ENCODE results near the gene DLGAP4. TPM values are rescaled to one million over a fixed set of nuclear protein-coding genes. Genes with fewer than 3 reads are reported as not detected.

The DLGAP4 gene
- total RNA-seq, 1 experiment from 2014 or later, result 40.3 TPM

DNA sequence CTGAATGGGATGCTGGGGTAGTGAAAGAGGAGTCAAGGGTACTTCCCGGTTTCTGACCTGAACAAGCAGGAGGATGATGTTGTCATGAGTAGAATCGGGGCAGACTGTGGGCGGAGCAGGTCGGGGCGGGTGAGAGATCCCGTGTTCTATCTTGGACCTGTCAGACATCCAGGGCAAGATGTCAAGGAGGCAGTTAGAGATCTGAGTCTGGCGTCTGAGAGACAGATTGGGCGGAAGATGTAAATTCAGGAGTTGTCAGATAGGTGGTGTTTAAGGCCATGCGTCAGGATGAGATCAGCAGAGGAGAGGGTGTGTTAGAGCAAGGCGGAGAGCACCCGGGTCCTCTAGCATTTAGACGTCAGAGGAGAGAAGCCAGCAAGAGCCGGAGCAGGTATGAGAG, 115.5 kb downstream of the DLGAP4 start:
- Histone ChIP-seq H3K27me3 (ENCODE audit: insufficient read depth, low read length) (no peaks in the 10 kb centered on the region), H3K9me3 (ENCODE audit: control insufficient read depth in 1 of 2, insufficient read depth in 1 of 2, low read depth in 1 of 2, low read length in 2 of 2) (no peaks in the 10 kb centered on the region), H3K4me3 (replicated peaks in 1 of 2; ENCODE audit: low read depth in 1 of 2, low read length in 2 of 2) (no peak overlapping the region), H3K79me2 (ENCODE audit: insufficient read depth, low read length) (no peaks in the 10 kb centered on the region), H3K9me2 (ENCODE audit: insufficient read depth) (no peaks in the 10 kb centered on the region), H3K9ac (ENCODE audit: low read length) (no peak overlapping the region), H3K4me2 (ENCODE audit: low read length) (no peak overlapping the region), H3K27ac (ENCODE audit: low read depth, low read length) (no peak overlapping the region), H3K4me1 (ENCODE audit: control insufficient read depth in 1 of 2, insufficient read depth in 2 of 2, low read length in 2 of 2) (no peaks in the 10 kb centered on the region), H4K20me1 (ENCODE audit: insufficient read depth) (no peaks in the 10 kb centered on the region), H2AFZ (ENCODE audit: low read depth, low read length, poor library complexity, severe bottlenecking) (no peak overlapping the region), H3K36me3 (ENCODE audit: control insufficient read depth in 1 of 2, insufficient read depth in 2 of 2, low read length in 2 of 2) (no peaks in the 10 kb centered on the region)
- BruUV-seq (replicated peaks), result no TSS peak
- ChIA-PET CTCF (no interaction called here), RAD21 (ENCODE audit: low non-redundant PET in 1 of 2, low total read pairs in 2 of 2, uncharacterized antibody in 2 of 2, unreplicated experiment in 2 of 2) (no interaction called here), POLR2A (no interaction called here)
- intact Hi-C loops (cut with micrococcal nuclease), result no loop called here
- TF ChIP-seq CEBPB (IDR thresholded peaks at IDR 0.05; ENCODE audit: low read depth), result no peak
- TF ChIP-seq ZFX (IDR thresholded peaks at IDR 0.05), result no peak
- no peak for TF ChIP-seq EZH2 (IDR thresholded peaks at IDR 0.05)
- no peak for TF ChIP-seq TCF7L2 (IDR thresholded peaks at IDR 0.05; ENCODE audit: borderline replicate concordance, extremely low read depth, insufficient read depth, insufficient read length)
- TF ChIP-seq EZH2phosphoT487 (IDR thresholded peaks at IDR 0.05; ENCODE audit: borderline replicate concordance), result no peak
- no peak for TF ChIP-seq ZNF274 (IDR thresholded peaks at IDR 0.05; ENCODE audit: low read depth, low read length)
- TF ChIP-seq ELF1 (IDR thresholded peaks at IDR 0.05; ENCODE audit: borderline replicate concordance, low read depth), result no peak
- TF ChIP-seq POLR2A (IDR thresholded peaks at IDR 0.05; ENCODE audit: borderline replicate concordance, extremely low read depth, insufficient read depth, insufficient read length), result no peak
- no peak for TF ChIP-seq RAD21 (IDR thresholded peaks at IDR 0.05; ENCODE audit: low read depth)
- no peak for TF ChIP-seq MAX (IDR thresholded peaks at IDR 0.05)
- ATAC-seq (no peak), DNase-seq (ENCODE audit: low read depth, low spot score) (no peak)

DNA sequence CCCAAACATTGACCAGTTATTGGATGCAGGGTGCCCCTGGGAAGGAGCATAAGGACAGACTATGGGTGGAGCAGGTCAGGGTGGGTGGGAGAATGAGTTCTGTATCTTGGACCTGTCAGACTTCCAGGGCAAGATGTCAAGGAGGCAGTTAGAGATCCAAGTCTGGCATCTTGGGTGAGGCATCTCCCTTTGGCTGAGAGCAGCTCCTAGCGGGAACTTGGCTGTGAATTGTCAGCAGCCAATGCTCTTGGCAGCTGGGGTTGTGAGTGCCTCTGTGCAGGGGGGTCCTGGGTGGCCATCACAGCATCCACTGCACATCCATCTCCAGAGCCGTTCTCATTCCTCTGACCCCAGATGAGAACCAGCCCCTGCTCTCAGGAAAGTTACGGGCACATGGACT, 118.2 kb downstream of the DLGAP4 start:
- no peak overlapping the region for H3K9ac ChIP-seq (ENCODE audit: low read length)
- ChIA-PET RAD21 (ENCODE audit: low non-redundant PET in 1 of 2, low total read pairs in 2 of 2, uncharacterized antibody in 2 of 2, unreplicated experiment in 2 of 2) (interaction anchor here in 1 of 2 experiments (0.7 kb wide), 1 partner anchor 265 kb away, joined by 3 read pairs; no protein-coding TSS in a partner anchor), POLR2A (no interaction called here), CTCF (no interaction called here)
- no peaks in the 10 kb centered on the region for H3K79me2 ChIP-seq (ENCODE audit: insufficient read depth, low read length)
- no peak overlapping the region for H2AFZ ChIP-seq (ENCODE audit: low read depth, low read length, poor library complexity, severe bottlenecking)
- no peak for ATAC-seq
- H3K27ac ChIP-seq (ENCODE audit: low read depth, low read length), result no peak overlapping the region
- no peak for TF ChIP-seq TCF7L2 (IDR thresholded peaks at IDR 0.05; ENCODE audit: borderline replicate concordance, extremely low read depth, insufficient read depth, insufficient read length)
- TF ChIP-seq ATF3 (IDR thresholded peaks at IDR 0.05), result no peak
- no peak for TF ChIP-seq EGR1 (IDR thresholded peaks at IDR 0.05; ENCODE audit: low read depth)
- TF ChIP-seq JUND (IDR thresholded peaks at IDR 0.05), result no peak
- TF ChIP-seq POLR2AphosphoS5 (IDR thresholded peaks at IDR 0.05; ENCODE audit: low read depth, low read length), result no peak
- no peak for TF ChIP-seq EZH2phosphoT487 (IDR thresholded peaks at IDR 0.05; ENCODE audit: borderline replicate concordance)
- TF ChIP-seq, protein P1, sequence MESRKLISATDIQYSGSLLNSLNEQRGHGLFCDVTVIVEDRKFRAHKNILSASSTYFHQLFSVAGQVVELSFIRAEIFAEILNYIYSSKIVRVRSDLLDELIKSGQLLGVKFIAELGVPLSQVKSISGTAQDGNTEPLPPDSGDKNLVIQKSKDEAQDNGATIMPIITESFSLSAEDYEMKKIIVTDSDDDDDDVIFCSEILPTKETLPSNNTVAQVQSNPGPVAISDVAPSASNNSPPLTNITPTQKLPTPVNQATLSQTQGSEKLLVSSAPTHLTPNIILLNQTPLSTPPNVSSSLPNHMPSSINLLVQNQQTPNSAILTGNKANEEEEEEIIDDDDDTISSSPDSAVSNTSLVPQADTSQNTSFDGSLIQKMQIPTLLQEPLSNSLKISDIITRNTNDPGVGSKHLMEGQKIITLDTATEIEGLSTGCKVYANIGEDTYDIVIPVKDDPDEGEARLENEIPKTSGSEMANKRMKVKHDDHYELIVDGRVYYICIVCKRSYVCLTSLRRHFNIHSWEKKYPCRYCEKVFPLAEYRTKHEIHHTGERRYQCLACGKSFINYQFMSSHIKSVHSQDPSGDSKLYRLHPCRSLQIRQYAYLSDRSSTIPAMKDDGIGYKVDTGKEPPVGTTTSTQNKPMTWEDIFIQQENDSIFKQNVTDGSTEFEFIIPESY (IDR thresholded peaks at IDR 0.05; ENCODE audit: extremely low read depth, insufficient replicate concordance, low read length), result no peak
- no peak for TF ChIP-seq MAX (IDR thresholded peaks at IDR 0.05)
- no peak for TF ChIP-seq SRF (IDR thresholded peaks at IDR 0.05; ENCODE audit: low read depth)
- no peak for TF ChIP-seq CBX3 (IDR thresholded peaks at IDR 0.05; ENCODE audit: low read depth)
- H3K4me3 ChIP-seq (replicated peaks in 1 of 2; ENCODE audit: low read depth in 1 of 2, low read length in 2 of 2), result no peak overlapping the region
- H3K4me2 ChIP-seq (ENCODE audit: low read length), result no peak overlapping the region
- intact Hi-C loops (cut with micrococcal nuclease), result no loop called here
- no TSS peak for BruUV-seq (replicated peaks)
- no peaks in the 10 kb centered on the region for H3K27me3 ChIP-seq (ENCODE audit: insufficient read depth, low read length)
- no peak for DNase-seq (ENCODE audit: low read depth, low spot score)
- H4K20me1 ChIP-seq (ENCODE audit: insufficient read depth), result no peaks in the 10 kb centered on the region
- H3K9me2 ChIP-seq (ENCODE audit: insufficient read depth), result no peaks in the 10 kb centered on the region
- H3K36me3 ChIP-seq (ENCODE audit: control insufficient read depth in 1 of 2, insufficient read depth in 2 of 2, low read length in 2 of 2), result no peaks in the 10 kb centered on the region
- H3K4me1 ChIP-seq (ENCODE audit: control insufficient read depth in 1 of 2, insufficient read depth in 2 of 2, low read length in 2 of 2), result no peaks in the 10 kb centered on the region
- H3K9me3 ChIP-seq (ENCODE audit: control insufficient read depth in 1 of 2, insufficient read depth in 1 of 2, low read depth in 1 of 2, low read length in 2 of 2), result no peaks in the 10 kb centered on the region
